Measurements from ENCODE around the gene FHAD1.

DNA sequence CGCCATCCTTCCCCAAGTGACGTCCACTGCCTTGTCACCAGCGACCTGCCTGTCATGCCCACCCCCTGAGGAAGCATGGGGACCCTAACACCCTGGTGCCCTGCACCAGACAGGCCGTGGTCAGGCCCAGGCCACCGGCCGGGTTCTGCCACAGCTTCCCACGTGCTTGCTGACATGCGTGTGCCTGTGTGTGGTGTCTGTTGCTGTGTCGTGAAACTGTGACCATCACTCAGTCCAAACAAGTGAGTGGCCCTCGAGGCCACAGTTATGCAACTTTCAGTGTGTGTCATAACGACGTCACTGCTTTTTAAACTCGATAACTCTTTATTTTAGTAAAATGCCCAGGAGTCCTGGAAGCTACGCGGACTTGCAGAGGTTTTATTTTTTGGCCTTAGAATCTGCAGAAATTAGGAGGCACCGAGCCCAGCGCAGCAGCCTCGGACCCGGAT, 182.7 kb downstream of the FHAD1 start:
- TF ChIP-seq, protein P1, sequence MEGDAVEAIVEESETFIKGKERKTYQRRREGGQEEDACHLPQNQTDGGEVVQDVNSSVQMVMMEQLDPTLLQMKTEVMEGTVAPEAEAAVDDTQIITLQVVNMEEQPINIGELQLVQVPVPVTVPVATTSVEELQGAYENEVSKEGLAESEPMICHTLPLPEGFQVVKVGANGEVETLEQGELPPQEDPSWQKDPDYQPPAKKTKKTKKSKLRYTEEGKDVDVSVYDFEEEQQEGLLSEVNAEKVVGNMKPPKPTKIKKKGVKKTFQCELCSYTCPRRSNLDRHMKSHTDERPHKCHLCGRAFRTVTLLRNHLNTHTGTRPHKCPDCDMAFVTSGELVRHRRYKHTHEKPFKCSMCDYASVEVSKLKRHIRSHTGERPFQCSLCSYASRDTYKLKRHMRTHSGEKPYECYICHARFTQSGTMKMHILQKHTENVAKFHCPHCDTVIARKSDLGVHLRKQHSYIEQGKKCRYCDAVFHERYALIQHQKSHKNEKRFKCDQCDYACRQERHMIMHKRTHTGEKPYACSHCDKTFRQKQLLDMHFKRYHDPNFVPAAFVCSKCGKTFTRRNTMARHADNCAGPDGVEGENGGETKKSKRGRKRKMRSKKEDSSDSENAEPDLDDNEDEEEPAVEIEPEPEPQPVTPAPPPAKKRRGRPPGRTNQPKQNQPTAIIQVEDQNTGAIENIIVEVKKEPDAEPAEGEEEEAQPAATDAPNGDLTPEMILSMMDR (IDR thresholded peaks at IDR 0.05; ENCODE audit: low read depth, low read length), result no peak
- TF ChIP-seq POLR2A (IDR thresholded peaks at IDR 0.05; ENCODE audit: extremely low read depth, insufficient read length), result no peak
